OCI-LY1 (cell line): ENCODE data around the gene RAB22A.

Source experiments
- H2AFZ ChIP-seq: fragments of 200-600 bp; sonication (generic), shearing (Covaris generic); 2 replicates; pipeline ENCODE4 v1.6.0; 2014; ENCODE audit warnings: antibody characterized with exemption, mild to moderate bottlenecking, low read length
- H3F3A ChIP-seq: fragments of 200-600 bp; sonication (generic), shearing (Covaris generic); 2 replicates; pipeline ENCODE4 v1.6.0; 2014; ENCODE audit warnings: mild to moderate bottlenecking, antibody characterized with exemption, low read length, moderate library complexity; ENCODE audit not compliant: insufficient read depth
- H3K27ac ChIP-seq: fragments of 200-600 bp; sonication (generic); 2 replicates; pipeline ENCODE4 v1.5.1; 2014; ENCODE audit warnings: low read length, mixed run types, mild to moderate bottlenecking, low read depth; ENCODE audit not compliant: poor library complexity, severe bottlenecking
- H3K27me3 ChIP-seq: fragments of 200-600 bp; sonication (generic); 2 replicates; pipeline ENCODE4 v1.6.0; 2014; ENCODE audit warnings: antibody characterized with exemption, mild to moderate bottlenecking, low read length, moderate library complexity; ENCODE audit not compliant: insufficient read depth
- H3K36me3 ChIP-seq: fragments of 200-600 bp; sonication (generic); 2 replicates; pipeline ENCODE4 v1.6.1; 2014; ENCODE audit warnings: mild to moderate bottlenecking, antibody characterized with exemption, low read length, moderate library complexity, mixed read lengths; ENCODE audit not compliant: insufficient read depth
- H3K4me1 ChIP-seq: fragments of 200-600 bp; sonication (generic); 2 replicates; pipeline ENCODE4 v1.5.1; 2014; ENCODE audit warnings: mild to moderate bottlenecking, low read length, moderate library complexity; ENCODE audit not compliant: insufficient read depth, severe bottlenecking
- H3K4me2 ChIP-seq: fragments of 200-600 bp; sonication (generic), shearing (Covaris generic); 2 replicates; pipeline ENCODE4 v1.6.1; 2014; ENCODE audit warnings: low read length
- H3K4me3 ChIP-seq: fragments of 200-600 bp; sonication (generic); 2 replicates; pipeline ENCODE4 v1.5.1; 2014; ENCODE audit warnings: low read length, low read depth, mild to moderate bottlenecking, mixed read lengths; ENCODE audit not compliant: poor library complexity, severe bottlenecking
- H3K79me2 ChIP-seq: fragments of 200-600 bp; shearing (Covaris generic); 2 replicates; pipeline ENCODE4 v1.6.1; 2016; ENCODE audit warnings: mixed run types, low read length, mixed read lengths; ENCODE audit not compliant: insufficient read depth
- H3K9ac ChIP-seq: fragments of 200-600 bp; sonication (generic), shearing (Covaris generic); 2 replicates; pipeline ENCODE4 v1.6.1; 2014; ENCODE audit warnings: mild to moderate bottlenecking, low read length, mixed read lengths
- H3K9me2 ChIP-seq: fragments of 200-600 bp; sonication (generic), shearing (Covaris generic); 2 replicates; pipeline ENCODE4 v1.6.1; 2014; ENCODE audit warnings: low read depth, mild to moderate bottlenecking, low read length, mixed read lengths
- H3K9me3 ChIP-seq: fragments of 200-600 bp; shearing (Covaris generic); 2 replicates; pipeline ENCODE4 v1.6.1; 2014; ENCODE audit warnings: low read length, mixed read lengths
- H4K20me1 ChIP-seq: fragments of 200-600 bp; sonication (generic), shearing (Covaris generic); 2 replicates; pipeline ENCODE4 v1.6.0; 2016; ENCODE audit warnings: mild to moderate bottlenecking, low read length; ENCODE audit not compliant: insufficient read depth
- EZH2 ChIP-seq: fragments of 200-600 bp; sonication (generic), shearing (Covaris generic); IDR thresholded peaks from 2 replicates; pipeline ENCODE4 v1.8.0; 2017; ENCODE audit warnings: borderline replicate concordance, mixed run types, mild to moderate bottlenecking, antibody characterized with exemption, low read length, moderate library complexity, mixed read lengths
- TF ChIP-seq, protein P1 (sequence below): fragments of 200-600 bp; sonication (generic), shearing (Covaris generic); IDR thresholded peaks from 2 replicates; pipeline ENCODE4 v1.5.1; 2017; ENCODE audit warnings: mild to moderate bottlenecking, antibody characterized with exemption, low read length, moderate library complexity, mixed read lengths

The RAB22A gene

DNA sequence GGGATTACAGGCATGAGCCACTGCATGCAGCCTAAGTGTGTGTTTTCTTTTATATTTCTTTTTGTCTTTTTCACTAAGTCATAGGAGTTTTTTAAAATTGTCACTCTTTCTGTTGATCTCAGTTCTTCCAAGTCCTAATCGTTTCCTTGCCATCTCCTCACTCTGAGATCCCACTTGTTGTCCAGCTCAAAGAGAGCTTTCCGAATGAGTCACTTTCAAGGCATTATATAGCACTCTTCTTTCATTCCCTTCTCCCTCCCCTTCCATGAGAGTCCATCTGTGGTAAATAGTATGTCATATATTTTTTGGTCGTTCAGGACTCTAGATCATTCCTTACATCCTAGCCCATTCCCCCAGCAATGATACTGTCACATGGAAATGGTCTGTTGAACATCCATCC lies 83.8 kb downstream of the RAB22A start:
- Histone ChIP-seq H3K4me1 (peaks cover 38% of the 10 kb centered on the region), H3K4me3 (no peak overlapping the region), H3K9me3 (no peaks in the 10 kb centered on the region), H3K9me2 (no peaks in the 10 kb centered on the region), H3K4me2 (no peak overlapping the region), H3K27me3 (no peaks in the 10 kb centered on the region), H3K36me3 (peaks cover 74% of the 10 kb centered on the region), H3F3A (no peaks in the 10 kb centered on the region), H2AFZ (no peak overlapping the region), H3K27ac (no peak overlapping the region), H4K20me1 (0 out of 2 replicates have a peak, but pooled peaks cover 2% of the 10 kb centered on the region), H3K9ac (no peak overlapping the region), H3K79me2 (peaks cover 88% of the 10 kb centered on the region)
- TF ChIP-seq, protein P1, sequence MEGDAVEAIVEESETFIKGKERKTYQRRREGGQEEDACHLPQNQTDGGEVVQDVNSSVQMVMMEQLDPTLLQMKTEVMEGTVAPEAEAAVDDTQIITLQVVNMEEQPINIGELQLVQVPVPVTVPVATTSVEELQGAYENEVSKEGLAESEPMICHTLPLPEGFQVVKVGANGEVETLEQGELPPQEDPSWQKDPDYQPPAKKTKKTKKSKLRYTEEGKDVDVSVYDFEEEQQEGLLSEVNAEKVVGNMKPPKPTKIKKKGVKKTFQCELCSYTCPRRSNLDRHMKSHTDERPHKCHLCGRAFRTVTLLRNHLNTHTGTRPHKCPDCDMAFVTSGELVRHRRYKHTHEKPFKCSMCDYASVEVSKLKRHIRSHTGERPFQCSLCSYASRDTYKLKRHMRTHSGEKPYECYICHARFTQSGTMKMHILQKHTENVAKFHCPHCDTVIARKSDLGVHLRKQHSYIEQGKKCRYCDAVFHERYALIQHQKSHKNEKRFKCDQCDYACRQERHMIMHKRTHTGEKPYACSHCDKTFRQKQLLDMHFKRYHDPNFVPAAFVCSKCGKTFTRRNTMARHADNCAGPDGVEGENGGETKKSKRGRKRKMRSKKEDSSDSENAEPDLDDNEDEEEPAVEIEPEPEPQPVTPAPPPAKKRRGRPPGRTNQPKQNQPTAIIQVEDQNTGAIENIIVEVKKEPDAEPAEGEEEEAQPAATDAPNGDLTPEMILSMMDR: no peak
- no peak for TF ChIP-seq EZH2

DNA sequence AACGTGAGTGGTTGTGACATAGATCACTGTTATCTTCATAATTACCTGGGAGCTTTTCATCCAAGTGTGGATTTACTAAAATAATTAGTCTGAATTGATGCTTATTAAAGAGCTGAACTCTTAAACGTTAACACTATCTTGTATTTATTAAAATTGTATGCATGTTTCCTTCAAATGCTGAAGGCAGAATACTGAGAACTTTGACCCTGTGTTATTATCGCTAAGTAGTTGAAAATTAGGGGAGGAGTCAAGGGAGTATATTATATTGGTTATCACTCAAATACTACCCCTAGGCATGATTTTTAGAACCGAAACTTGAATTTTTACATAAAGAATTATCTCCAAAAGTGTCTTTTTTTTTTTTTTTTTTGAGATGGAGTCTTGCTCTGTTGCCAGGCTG lies 85.3 kb downstream of the RAB22A start:
- Histone ChIP-seq H3K9me3 (no peaks in the 10 kb centered on the region), H3K9me2 (no peaks in the 10 kb centered on the region), H3K4me1 (peaks cover 36% of the 10 kb centered on the region), H3K36me3 (peaks cover 81% of the 10 kb centered on the region), H3K27ac (no peak overlapping the region), H4K20me1 (0 out of 2 replicates have a peak, but pooled peaks cover 2% of the 10 kb centered on the region), H3K4me3 (no peak overlapping the region), H3K27me3 (no peaks in the 10 kb centered on the region), H2AFZ (no peak overlapping the region), H3K9ac (no peak overlapping the region), H3K4me2 (no peak overlapping the region), H3K79me2 (peaks cover 97% of the 10 kb centered on the region), H3F3A (no peaks in the 10 kb centered on the region)
- TF ChIP-seq EZH2: no peak

DNA sequence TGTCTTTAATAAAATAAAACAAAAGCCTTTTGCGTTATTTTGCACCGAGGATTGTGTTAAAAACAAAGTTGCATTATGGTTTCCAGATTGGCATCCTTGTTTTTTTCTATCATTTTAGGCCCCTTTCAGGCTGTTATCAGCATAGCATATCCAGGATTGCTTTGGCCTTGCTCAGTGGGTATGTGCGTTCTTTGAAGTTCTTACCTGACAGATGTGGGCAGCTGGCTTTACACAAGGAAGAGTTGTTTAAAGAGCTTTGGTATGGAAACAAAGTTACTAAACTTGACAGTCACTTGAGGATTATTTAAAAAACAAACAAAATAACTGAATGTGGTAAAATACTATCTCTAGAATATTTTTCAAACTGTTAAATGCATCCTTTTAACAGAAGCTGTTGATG lies 86.1 kb downstream of the RAB22A start:
- Histone ChIP-seq H3K4me1 (peaks cover 35% of the 10 kb centered on the region), H3K9me3 (no peaks in the 10 kb centered on the region), H2AFZ (no peak overlapping the region), H3K36me3 (peaks cover 77% of the 10 kb centered on the region), H3K27me3 (no peaks in the 10 kb centered on the region), H3K79me2 (peaks cover 97% of the 10 kb centered on the region), H3K9ac (no peak overlapping the region), H4K20me1 (0 out of 2 replicates have a peak, but pooled peaks cover 2% of the 10 kb centered on the region), H3K4me3 (no peak overlapping the region), H3K4me2 (no peak overlapping the region), H3K27ac (no peak overlapping the region), H3K9me2 (no peaks in the 10 kb centered on the region), H3F3A (no peaks in the 10 kb centered on the region)
- TF ChIP-seq EZH2: no peak
- TF ChIP-seq, protein P1: no peak

DNA sequence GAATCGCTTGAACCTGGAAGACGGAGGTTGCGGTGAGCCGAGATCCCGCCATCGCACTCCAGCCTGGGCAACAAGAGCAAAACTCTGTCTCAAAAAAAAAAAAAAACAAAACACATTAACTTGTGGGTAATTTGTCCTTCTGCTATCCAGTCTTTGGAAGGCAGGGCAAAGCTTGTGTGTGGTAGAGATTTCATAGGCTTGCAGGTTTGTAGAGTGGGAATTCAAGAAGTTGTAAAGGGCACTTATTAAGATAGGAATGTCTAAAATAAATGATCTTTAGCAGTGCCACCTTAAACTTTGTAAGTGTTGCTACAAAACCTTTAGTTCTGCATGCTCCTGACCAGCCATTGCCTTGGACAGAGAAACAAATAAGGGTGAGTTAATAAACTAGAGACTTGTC lies 87.9 kb downstream of the RAB22A start:
- no peaks in the 10 kb centered on the region for H3F3A ChIP-seq
- no peak overlapping the region for H2AFZ ChIP-seq
- no peak overlapping the region for H3K27ac ChIP-seq
- no peak overlapping the region for H3K4me2 ChIP-seq
- no peaks in the 10 kb centered on the region for H3K27me3 ChIP-seq
- H3K9me2 ChIP-seq: no peaks in the 10 kb centered on the region
- H3K9me3 ChIP-seq: no peaks in the 10 kb centered on the region
- H3K79me2 ChIP-seq: peaks cover 97% of the 10 kb centered on the region
- H3K36me3 ChIP-seq: peaks cover 59% of the 10 kb centered on the region
- TF ChIP-seq, protein P1: no peak
- no peak for TF ChIP-seq EZH2
- 0 out of 2 replicates have a peak, but pooled peaks cover 2% of the 10 kb centered on the region for H4K20me1 ChIP-seq
- H3K9ac ChIP-seq: no peak overlapping the region
- H3K4me3 ChIP-seq: no peak overlapping the region
- H3K4me1 ChIP-seq: peaks cover 35% of the 10 kb centered on the region
